ENCODE measurements around the gene FNBP1L.

Gene FNBP1L

GRCh38 chr1:93483606-93484005, 35.7 kb downstream of the FNBP1L start:
- Mint-ChIP-seq H3K36me3 (ENCODE audit: low read depth) (peaks cover 25% of the 10 kb centered on the region), H3K27me3 (ENCODE audit: low read depth) (no peaks in the 10 kb centered on the region), H3K9me3 (peaks cover 22% of the 10 kb centered on the region), H3K4me1 (peaks cover 10% of the 10 kb centered on the region), H3K27ac (no peak overlapping the region), H3K4me3 (no peak overlapping the region)
- no peak for TF ChIP-seq CTCF (IDR thresholded peaks at IDR 0.05; ENCODE audit: unreplicated experiment in 3 of 3)

- peaks cover 18% of the 10 kb centered on the region for H3K4me1 Mint-ChIP-seq
- H3K27me3 Mint-ChIP-seq (ENCODE audit: low read depth), result no peaks in the 10 kb centered on the region
- no peak overlapping the region for H3K4me3 Mint-ChIP-seq
- H3K27ac Mint-ChIP-seq, result peak overlapping the region; percentile 19 to 49 (median 24)
- TF ChIP-seq CTCF (IDR thresholded peaks at IDR 0.05; ENCODE audit: unreplicated experiment in 3 of 3), result no peak
- H3K36me3 Mint-ChIP-seq (ENCODE audit: low read depth), result peaks cover 4% of the 10 kb centered on the region
- H3K9me3 Mint-ChIP-seq, result no peaks in the 10 kb centered on the region
These were observed 40.3 kb downstream of the FNBP1L start for GRCh38 chr1:93488207-93488606.

GRCh38 chr1:93489756-93490155, 41.8 kb downstream of the FNBP1L start:
- Mint-ChIP-seq H3K4me3 (no peak overlapping the region), H3K27me3 (ENCODE audit: low read depth) (no peaks in the 10 kb centered on the region), H3K9me3 (no peaks in the 10 kb centered on the region), H3K27ac (peak overlapping the region in 1 of 3 experiments; percentile 24), H3K4me1 (peaks cover 18% of the 10 kb centered on the region), H3K36me3 (ENCODE audit: low read depth) (peaks cover 10% of the 10 kb centered on the region)
- TF ChIP-seq CTCF (IDR thresholded peaks at IDR 0.05; ENCODE audit: unreplicated experiment in 3 of 3), result no peak

DNA sequence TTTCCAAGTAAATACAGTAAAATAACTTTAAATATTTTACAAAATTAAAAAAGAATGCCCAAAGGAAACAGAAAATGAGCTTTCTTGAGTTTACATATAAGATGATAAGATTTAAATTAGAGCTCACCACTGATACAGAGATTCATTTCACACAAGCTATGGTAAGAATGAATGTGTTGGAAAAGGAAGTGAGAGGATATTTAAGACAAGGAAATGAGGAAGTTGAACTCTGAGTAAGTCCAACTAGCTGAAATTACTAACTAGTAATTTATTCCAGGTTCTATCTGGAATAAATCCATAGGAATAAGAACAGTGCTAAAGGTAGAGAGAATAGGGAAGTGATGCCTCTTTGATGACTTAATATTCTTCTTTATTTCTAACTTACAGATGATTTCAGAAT, 42.4 kb downstream of the FNBP1L start:
- TF ChIP-seq CTCF (IDR thresholded peaks at IDR 0.05; ENCODE audit: unreplicated experiment in 3 of 3), result no peak
- Mint-ChIP-seq H3K4me1 (peaks cover 18% of the 10 kb centered on the region), H3K27ac (no peak overlapping the region), H3K9me3 (no peaks in the 10 kb centered on the region), H3K27me3 (ENCODE audit: low read depth) (no peaks in the 10 kb centered on the region), H3K4me3 (no peak overlapping the region), H3K36me3 (ENCODE audit: low read depth) (peaks cover 16% of the 10 kb centered on the region)

DNA sequence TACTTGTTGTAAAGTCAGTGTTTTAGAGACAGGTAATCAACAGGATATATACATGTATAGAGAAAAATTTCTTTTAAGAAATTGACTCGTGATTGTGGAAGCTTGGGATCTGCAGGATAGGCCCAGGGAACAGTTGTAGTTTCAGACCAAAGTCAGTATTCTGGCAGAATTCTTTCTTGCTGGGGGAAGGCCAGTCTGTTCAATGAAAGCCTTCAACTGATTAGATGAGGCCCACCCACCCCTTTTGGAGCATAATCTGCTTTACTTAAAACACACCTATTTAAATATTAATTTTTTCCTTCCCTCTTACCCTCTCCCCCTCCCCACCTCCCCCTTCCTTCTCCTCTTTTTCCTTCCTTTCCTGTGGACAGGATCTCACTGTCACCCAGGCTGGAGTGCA, 48.0 kb downstream of the FNBP1L start:
- Mint-ChIP-seq H3K9me3 (no peaks in the 10 kb centered on the region), H3K27me3 (ENCODE audit: low read depth) (no peaks in the 10 kb centered on the region), H3K36me3 (ENCODE audit: low read depth) (peaks cover 35% of the 10 kb centered on the region), H3K4me1 (peaks cover 16% of the 10 kb centered on the region), H3K27ac (no peak overlapping the region), H3K4me3 (no peak overlapping the region)
- TF ChIP-seq CTCF (IDR thresholded peaks at IDR 0.05; ENCODE audit: unreplicated experiment in 3 of 3), result no peak

DNA sequence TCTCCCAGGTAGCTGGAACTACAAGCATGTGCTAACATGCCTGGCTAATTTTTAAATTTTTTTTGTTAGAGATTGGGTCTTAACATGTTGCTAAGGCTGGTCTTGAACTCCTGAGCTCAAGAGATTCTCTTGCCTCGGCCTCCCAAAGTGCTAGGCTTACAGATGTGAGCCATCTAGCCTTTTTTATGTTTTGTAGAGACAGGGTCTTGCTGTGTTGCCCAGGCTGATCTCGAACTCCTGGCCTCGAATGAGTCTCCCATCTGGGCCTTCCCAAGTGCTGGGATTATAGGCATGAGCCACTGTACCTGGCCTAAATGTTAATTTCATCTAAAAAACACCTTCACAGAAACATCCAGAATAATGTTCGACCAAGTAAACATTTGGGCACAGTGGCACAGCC, 48.6 kb downstream of the FNBP1L start:
- no peaks in the 10 kb centered on the region for H3K9me3 Mint-ChIP-seq
- no peaks in the 10 kb centered on the region for H3K27me3 Mint-ChIP-seq (ENCODE audit: low read depth)
- H3K27ac Mint-ChIP-seq, result no peak overlapping the region
- H3K36me3 Mint-ChIP-seq (ENCODE audit: low read depth), result peaks cover 41% of the 10 kb centered on the region
- peaks cover 16% of the 10 kb centered on the region for H3K4me1 Mint-ChIP-seq
- no peak overlapping the region for H3K4me3 Mint-ChIP-seq
- no peak for TF ChIP-seq CTCF (IDR thresholded peaks at IDR 0.05; ENCODE audit: unreplicated experiment in 3 of 3)
